ENCODE measurements around the gene ATP2B3.

ATP2B3 gene

GRCh38 chrX:153509592-153509991, 7.8 kb upstream of the ATP2B3 start:
- H3K4me3 ChIP-seq (ENCODE audit: low read length): no peak overlapping the region
- no peak for TF ChIP-seq ZNF274 (IDR thresholded peaks at IDR 0.05; ENCODE audit: low read depth, low read length)

GRCh38 chrX:153510383-153510782, 7.1 kb upstream of the ATP2B3 start:
- H3K4me3 ChIP-seq (ENCODE audit: low read length): no peak overlapping the region
- TF ChIP-seq ZNF274 (IDR thresholded peaks at IDR 0.05; ENCODE audit: low read depth, low read length): no peak

GRCh38 chrX:153511784-153512500, 5.5 kb upstream of the ATP2B3 start:
- TF ChIP-seq ZNF274 (IDR thresholded peaks at IDR 0.05; ENCODE audit: low read depth, low read length): no peak
- no peak overlapping the region for H3K4me3 ChIP-seq (ENCODE audit: low read length)

GRCh38 chrX:153512501-153512893, 4.9 kb upstream of the ATP2B3 start:
- TF ChIP-seq ZNF274 (IDR thresholded peaks at IDR 0.05; ENCODE audit: low read depth, low read length): no peak

GRCh38 chrX:153513265-153513664, 4.2 kb upstream of the ATP2B3 start:
- no peak overlapping the region for H3K4me3 ChIP-seq (ENCODE audit: low read length)
- no peak for TF ChIP-seq ZNF274 (IDR thresholded peaks at IDR 0.05; ENCODE audit: low read depth, low read length)

More at GRCh38 chrX:153512501-153512893, 4.9 kb upstream of the ATP2B3 start:
- no peak overlapping the region for H3K4me3 ChIP-seq (ENCODE audit: low read length)

- no peak overlapping the region for H3K4me3 ChIP-seq (ENCODE audit: low read length)
- TF ChIP-seq ZNF274 (IDR thresholded peaks at IDR 0.05; ENCODE audit: low read depth, low read length): no peak
Measured at GRCh38 chrX:153514259-153514658, 3.2 kb upstream of the ATP2B3 start.

- H3K4me3 ChIP-seq (ENCODE audit: low read length): no peak overlapping the region
Measured at GRCh38 chrX:153515435-153515834, 2.0 kb upstream of the ATP2B3 start.

GRCh38 chrX:153516073-153516472, 1.4 kb upstream of the ATP2B3 start:
- H3K4me3 ChIP-seq (ENCODE audit: low read length): no peak overlapping the region

More at GRCh38 chrX:153515435-153515834, 2.0 kb upstream of the ATP2B3 start:
- TF ChIP-seq ZNF274 (IDR thresholded peaks at IDR 0.05; ENCODE audit: low read depth, low read length): no peak

GRCh38 chrX:153517946-153518834, 748 bp downstream of the ATP2B3 start:
- H3K4me3 ChIP-seq (ENCODE audit: low read length): no peak overlapping the region
- no peak for TF ChIP-seq ZNF274 (IDR thresholded peaks at IDR 0.05; ENCODE audit: low read depth, low read length)

More at GRCh38 chrX:153516073-153516472, 1.4 kb upstream of the ATP2B3 start:
- no peak for TF ChIP-seq ZNF274 (IDR thresholded peaks at IDR 0.05; ENCODE audit: low read depth, low read length)

GRCh38 chrX:153519569-153520286, 2.3 kb downstream of the ATP2B3 start:
- no peak for TF ChIP-seq ZNF274 (IDR thresholded peaks at IDR 0.05; ENCODE audit: low read depth, low read length)
- H3K4me3 ChIP-seq (ENCODE audit: low read length): no peak overlapping the region

GRCh38 chrX:153520287-153520917, 3.0 kb downstream of the ATP2B3 start:
- H3K4me3 ChIP-seq (ENCODE audit: low read length): no peak overlapping the region
- no peak for TF ChIP-seq ZNF274 (IDR thresholded peaks at IDR 0.05; ENCODE audit: low read depth, low read length)

- no peak overlapping the region for H3K4me3 ChIP-seq (ENCODE audit: low read length)
- no peak for TF ChIP-seq ZNF274 (IDR thresholded peaks at IDR 0.05; ENCODE audit: low read depth, low read length)
Measured at GRCh38 chrX:153521034-153521433, 3.6 kb downstream of the ATP2B3 start.

- no peak for TF ChIP-seq ZNF274 (IDR thresholded peaks at IDR 0.05; ENCODE audit: low read depth, low read length)
- H3K4me3 ChIP-seq (ENCODE audit: low read length): no peak overlapping the region
Measured at GRCh38 chrX:153522259-153522658, 4.8 kb downstream of the ATP2B3 start.

GRCh38 chrX:153523269-153523668, 5.8 kb downstream of the ATP2B3 start:
- TF ChIP-seq ZNF274 (IDR thresholded peaks at IDR 0.05; ENCODE audit: low read depth, low read length): no peak
- no peak overlapping the region for H3K4me3 ChIP-seq (ENCODE audit: low read length)

Measured in GM08714 (cell line).